H1 (cell line): ENCODE results near the gene TIMP1. TPM values are rescaled to one million over a fixed set of nuclear protein-coding genes. Genes with fewer than 3 reads are reported as not detected.

Experiments used
- CHD2 ChIP-seq: IDR thresholded peaks from 2 replicates; pipeline ENCODE4 v1.6.1; 2012; ENCODE audit warnings: low read length, improper control_type of control experiment
- CTBP2 ChIP-seq: IDR thresholded peaks from 2 replicates; pipeline ENCODE4 v1.7.0; 2011; ENCODE audit warnings: borderline replicate concordance, mild to moderate bottlenecking, moderate library complexity, mixed read lengths, low read length; ENCODE audit not compliant: insufficient read depth, insufficient read length
- EZH2 ChIP-seq: fragments of 200-600 bp; sonication (generic); IDR thresholded peaks from 2 replicates; pipeline ENCODE4 v1.7.1; 2012; ENCODE audit warnings: low read depth, mild to moderate bottlenecking, moderate library complexity, low read length, inconsistent platforms; ENCODE audit not compliant: severe bottlenecking
- JUN ChIP-seq: IDR thresholded peaks from 2 replicates; pipeline ENCODE4 v1.6.1; 2011; ENCODE audit warnings: low read depth, mild to moderate bottlenecking, improper control_type of control experiment, low read length
- SAP30 ChIP-seq: fragments of 300-600 bp; sonication (generic); IDR thresholded peaks from 2 replicates; pipeline ENCODE4 v1.7.1; 2012; ENCODE audit warnings: low read length, moderate library complexity, mild to moderate bottlenecking, inconsistent platforms; ENCODE audit not compliant: insufficient read depth, insufficient replicate concordance
- TAF1 ChIP-seq: IDR thresholded peaks from 2 replicates; pipeline ENCODE4 v1.6.1; 2011; ENCODE audit warnings: mild to moderate bottlenecking, low read depth, low read length
- TEAD4 ChIP-seq: IDR thresholded peaks from 2 replicates; pipeline ENCODE4 v1.6.1; 2012; ENCODE audit warnings: low read depth, low read length, inconsistent platforms, mixed read lengths
- polyA plus RNA-seq, 7 experiments: library from polyadenylated mRNA; depleted of rRNA in 3 of 7; stranded (reverse) in 5 of 7; unstranded in 2 of 7; fragments of >200 nt in 5 of 7; fragments of 200-250 nt in 2 of 7; gene quantifications; 1 replicate in 5 of 7; 2 replicates in 1 of 7; 4 replicates in 1 of 7; pipeline versions ENCODE4 v1.2.1 to v1.2.3, GENCODE V29; 2011 to 2013; ENCODE audit warnings: missing spikeins in 2 of 7, mixed read lengths in 2 of 7
- total RNA-seq: library from RNA; stranded (reverse); fragmentation: NEBNext Ultra II Directional; extraction: Animal tissue kit (Norgen Biotek cat#: 25700); gene quantifications from 2 replicates; pipeline ENCODE4 v1.2.1, GENCODE V29; 2021
- TF ChIP-seq, protein P1 (sequence below), 3 experiments: IDR thresholded peaks; 1 replicate in 2 of 3; 2 replicates in 1 of 3; pipeline versions ENCODE4 v1.5.1 to v1.6.1; 2011; ENCODE audit warnings: low read length in 3 of 3, mild to moderate bottlenecking in 3 of 3, inconsistent platforms in 2 of 3, low read depth in 1 of 3, moderate library complexity in 1 of 3; ENCODE audit not compliant: insufficient read depth in 1 of 3; ENCODE audit errors: control extremely low read depth in 1 of 3
- TF ChIP-seq, protein P2 (sequence below): IDR thresholded peaks from 2 replicates; pipeline ENCODE4 v1.6.1; 2012; ENCODE audit warnings: inconsistent platforms

TIMP1 gene
- total and polyA plus RNA-seq, 2 of the 8 experiments (the other 6 are each of a cell fraction or from before 2014, with no cell fraction given), result 58.6 to 142 TPM

DNA sequence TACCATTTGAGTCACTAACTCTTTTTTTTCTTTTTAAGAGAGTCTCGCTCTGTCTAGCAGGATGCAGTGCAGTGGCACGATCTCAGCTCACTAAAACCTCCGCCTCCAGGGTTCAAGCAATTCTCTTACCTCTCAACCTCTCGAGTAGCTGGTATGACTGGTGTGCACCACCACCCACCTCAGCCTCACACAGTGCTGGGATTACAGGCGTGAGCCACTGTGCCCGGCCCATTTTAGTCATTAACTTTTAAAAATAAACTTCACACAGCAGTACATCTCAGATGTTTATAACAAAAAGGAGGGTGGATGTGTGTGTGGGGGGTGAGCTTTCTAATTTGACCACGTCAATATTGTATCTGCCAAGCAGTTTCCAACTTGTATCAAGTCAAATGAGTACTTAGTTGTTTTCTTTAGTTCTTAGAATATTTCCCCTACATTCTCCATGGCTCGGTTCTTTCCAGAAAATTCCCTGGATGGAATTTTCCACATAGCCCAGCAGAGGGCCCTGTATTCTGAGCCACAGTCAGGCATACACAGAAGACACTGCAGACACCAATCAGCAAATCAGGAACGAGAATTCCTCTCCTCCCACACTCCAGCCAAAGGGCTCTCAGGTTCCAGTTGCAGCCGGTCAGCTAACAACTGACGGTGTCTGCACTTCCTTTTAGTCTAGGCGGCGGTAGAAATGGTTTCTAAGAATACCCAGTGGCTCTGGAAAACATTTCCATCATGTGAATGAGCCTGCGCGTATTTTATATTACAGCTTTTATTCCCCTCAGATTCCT lies 41.3 kb upstream of the TIMP1 start (continued):
- TF ChIP-seq, protein P1, sequence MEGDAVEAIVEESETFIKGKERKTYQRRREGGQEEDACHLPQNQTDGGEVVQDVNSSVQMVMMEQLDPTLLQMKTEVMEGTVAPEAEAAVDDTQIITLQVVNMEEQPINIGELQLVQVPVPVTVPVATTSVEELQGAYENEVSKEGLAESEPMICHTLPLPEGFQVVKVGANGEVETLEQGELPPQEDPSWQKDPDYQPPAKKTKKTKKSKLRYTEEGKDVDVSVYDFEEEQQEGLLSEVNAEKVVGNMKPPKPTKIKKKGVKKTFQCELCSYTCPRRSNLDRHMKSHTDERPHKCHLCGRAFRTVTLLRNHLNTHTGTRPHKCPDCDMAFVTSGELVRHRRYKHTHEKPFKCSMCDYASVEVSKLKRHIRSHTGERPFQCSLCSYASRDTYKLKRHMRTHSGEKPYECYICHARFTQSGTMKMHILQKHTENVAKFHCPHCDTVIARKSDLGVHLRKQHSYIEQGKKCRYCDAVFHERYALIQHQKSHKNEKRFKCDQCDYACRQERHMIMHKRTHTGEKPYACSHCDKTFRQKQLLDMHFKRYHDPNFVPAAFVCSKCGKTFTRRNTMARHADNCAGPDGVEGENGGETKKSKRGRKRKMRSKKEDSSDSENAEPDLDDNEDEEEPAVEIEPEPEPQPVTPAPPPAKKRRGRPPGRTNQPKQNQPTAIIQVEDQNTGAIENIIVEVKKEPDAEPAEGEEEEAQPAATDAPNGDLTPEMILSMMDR (IDR thresholded peaks at IDR 0.05; ENCODE audit: control extremely low read depth in 1 of 3, insufficient read depth in 1 of 3, low read depth in 1 of 3, low read length in 3 of 3), result peak in 2 of 3 experiments; percentile 38 to 52; a peak in 2 of 4 replicates
- no peak for TF ChIP-seq CTBP2
- no peak for TF ChIP-seq JUN
- TF ChIP-seq CHD2, result no peak
- TF ChIP-seq, protein P2, sequence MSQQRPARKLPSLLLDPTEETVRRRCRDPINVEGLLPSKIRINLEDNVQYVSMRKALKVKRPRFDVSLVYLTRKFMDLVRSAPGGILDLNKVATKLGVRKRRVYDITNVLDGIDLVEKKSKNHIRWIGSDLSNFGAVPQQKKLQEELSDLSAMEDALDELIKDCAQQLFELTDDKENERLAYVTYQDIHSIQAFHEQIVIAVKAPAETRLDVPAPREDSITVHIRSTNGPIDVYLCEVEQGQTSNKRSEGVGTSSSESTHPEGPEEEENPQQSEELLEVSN, result no peak
- peak; percentile 56; the same call in 1 of the 2 replicates for TF ChIP-seq TAF1
- TF ChIP-seq TEAD4, result no peak
- TF ChIP-seq EZH2, result no peak
- TF ChIP-seq SAP30, result no peak
